Mesothelial cell of epicardium (in vitro differentiated cells): ENCODE measurements around the gene MEAK7. TPM values are rescaled to one million over a fixed set of nuclear protein-coding genes. Genes with fewer than 3 reads are reported as not detected.

Experiments used
- DNase-seq, 2 experiments: peaks; one replicate each; pipeline ENCODE4 v3.0.0; 2021; ENCODE audit warnings: low spot score in 2 of 2; ENCODE audit not compliant: unreplicated experiment in 2 of 2
- H3K27ac Mint-ChIP-seq: 2 replicates; pipeline ENCODE4 v1.8.0; 2021; ENCODE audit warnings: mixed read lengths
- H3K27me3 Mint-ChIP-seq: 2 replicates; pipeline ENCODE4 v1.8.0; 2021; ENCODE audit warnings: low read depth, mixed read lengths
- H3K36me3 Mint-ChIP-seq: 2 replicates; pipeline ENCODE4 v1.8.0; 2021; ENCODE audit warnings: mixed read lengths
- H3K4me1 Mint-ChIP-seq: 2 replicates; pipeline ENCODE4 v1.8.0; 2021; ENCODE audit warnings: mixed read lengths
- H3K4me3 Mint-ChIP-seq: 2 replicates; pipeline ENCODE4 v1.8.0; 2021; ENCODE audit warnings: mild to moderate bottlenecking, moderate library complexity, mixed read lengths
- H3K9me3 Mint-ChIP-seq: 2 replicates; pipeline ENCODE4 v1.8.0; 2021; ENCODE audit warnings: mixed read lengths
- CTCF ChIP-seq: fragments of 200-600 bp; sonication (generic); IDR thresholded peaks from one replicate; pipeline ENCODE4 v1.5.0; 2021; ENCODE audit warnings: antibody characterized with exemption; ENCODE audit not compliant: unreplicated experiment
- total RNA-seq: library from RNA; stranded (reverse); gene quantifications from 3 replicates; pipeline ENCODE4 v1.2.1, GENCODE V29; 2021

The MEAK7 gene
- total RNA-seq, 1 donor from 2014 or later: 42.7 TPM

DNA sequence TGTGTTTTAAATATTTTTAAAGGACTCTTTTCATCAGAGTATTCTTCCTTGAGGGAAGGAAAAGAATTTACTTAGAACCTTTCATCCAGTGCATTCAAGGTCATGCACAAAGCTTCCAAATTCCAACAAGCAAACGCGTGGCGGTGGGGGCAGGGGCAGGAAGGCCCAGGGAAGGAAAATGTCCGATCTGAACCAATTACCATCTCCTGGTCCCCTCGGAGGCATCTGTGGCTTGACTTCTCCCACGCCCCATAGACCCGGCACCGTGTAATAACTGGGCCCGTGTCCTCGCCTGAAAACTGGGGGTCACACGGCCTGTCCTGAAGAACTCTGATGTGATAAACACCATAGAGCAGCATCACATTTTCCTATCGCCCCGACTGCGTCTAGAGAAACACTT, 18.3 kb downstream of the MEAK7 start:
- Mint-ChIP-seq H3K4me1 (peaks cover 3% of the 10 kb centered on the region), H3K9me3 (no peaks in the 10 kb centered on the region), H3K27me3 (no peaks in the 10 kb centered on the region), H3K4me3 (no peak overlapping the region), H3K27ac (no peak overlapping the region), H3K36me3 (peaks cover 29% of the 10 kb centered on the region)
- DNase-seq: peak in 1 of 2 experiments; percentile 26
- no peak for TF ChIP-seq CTCF

GRCh38 chr16:84485255-84486010, 19.0 kb downstream of the MEAK7 start:
- no peak for DNase-seq
- TF ChIP-seq CTCF: no peak
- H3K36me3 Mint-ChIP-seq: peaks cover 23% of the 10 kb centered on the region
- no peak overlapping the region for H3K4me3 Mint-ChIP-seq
- no peak overlapping the region for H3K27ac Mint-ChIP-seq
- peaks cover 3% of the 10 kb centered on the region for H3K4me1 Mint-ChIP-seq
- H3K27me3 Mint-ChIP-seq: no peaks in the 10 kb centered on the region
- H3K9me3 Mint-ChIP-seq: no peaks in the 10 kb centered on the region

GRCh38 chr16:84484579-84485254, 19.7 kb downstream of the MEAK7 start:
- peaks cover 3% of the 10 kb centered on the region for H3K4me1 Mint-ChIP-seq
- peaks cover 20% of the 10 kb centered on the region for H3K36me3 Mint-ChIP-seq
- no peaks in the 10 kb centered on the region for H3K27me3 Mint-ChIP-seq
- no peak overlapping the region for H3K27ac Mint-ChIP-seq
- TF ChIP-seq CTCF: peak; percentile 69
- H3K4me3 Mint-ChIP-seq: no peak overlapping the region
- peak in 1 of 2 experiments; percentile 60 for DNase-seq
- H3K9me3 Mint-ChIP-seq: no peaks in the 10 kb centered on the region

DNA sequence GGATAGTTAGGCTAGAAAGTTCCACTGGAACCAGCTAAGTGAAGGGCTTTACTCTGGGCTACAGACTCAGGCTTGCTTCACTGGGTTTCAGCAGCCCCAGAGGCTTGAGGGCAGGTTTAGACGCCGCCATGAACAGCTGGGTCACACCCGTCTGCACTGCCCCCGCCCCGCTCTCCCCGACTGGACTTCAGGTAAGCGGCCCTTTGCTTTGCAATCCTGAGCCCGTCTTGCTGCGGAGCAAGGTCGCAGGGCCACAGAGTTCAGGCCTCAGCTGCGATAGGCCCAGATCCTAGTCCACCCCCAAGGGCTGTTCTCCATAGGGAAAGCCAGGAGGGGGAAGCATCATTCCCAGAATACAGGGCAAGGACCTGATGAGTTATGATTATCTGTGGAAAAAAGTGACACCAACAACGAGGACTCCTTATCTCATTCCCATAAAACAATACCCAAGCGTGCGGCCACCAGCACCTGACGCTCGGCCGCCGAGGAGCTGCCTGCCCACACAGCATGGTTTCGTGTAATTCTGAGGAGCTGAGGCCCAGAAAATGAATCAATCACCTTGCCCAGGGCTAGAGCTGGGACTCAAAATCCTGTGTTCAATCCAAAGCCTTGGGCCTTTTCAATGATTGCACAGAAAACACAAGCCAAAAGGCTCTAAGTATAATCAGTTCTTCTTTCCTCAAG, 20.4 kb downstream of the MEAK7 start:
- H3K36me3 Mint-ChIP-seq: peaks cover 21% of the 10 kb centered on the region
- no peak overlapping the region for H3K27ac Mint-ChIP-seq
- H3K4me3 Mint-ChIP-seq: no peak overlapping the region
- DNase-seq: peak in 1 of 2 experiments; percentile 31
- H3K27me3 Mint-ChIP-seq: no peaks in the 10 kb centered on the region
- no peaks in the 10 kb centered on the region for H3K9me3 Mint-ChIP-seq
- no peak for TF ChIP-seq CTCF
- peaks cover 3% of the 10 kb centered on the region for H3K4me1 Mint-ChIP-seq

- DNase-seq: peak in 1 of 2 experiments; percentile 30
- Mint-ChIP-seq H3K27ac (no peak overlapping the region), H3K4me3 (no peak overlapping the region), H3K36me3 (peaks cover 28% of the 10 kb centered on the region), H3K27me3 (no peaks in the 10 kb centered on the region), H3K4me1 (peaks cover 5% of the 10 kb centered on the region), H3K9me3 (no peaks in the 10 kb centered on the region)
- TF ChIP-seq CTCF: no peak
These were observed 21.2 kb downstream of the MEAK7 start for GRCh38 chr16:84482951-84483881.
